Measurements from ENCODE around the gene SV2B.

SV2B gene

DNA sequence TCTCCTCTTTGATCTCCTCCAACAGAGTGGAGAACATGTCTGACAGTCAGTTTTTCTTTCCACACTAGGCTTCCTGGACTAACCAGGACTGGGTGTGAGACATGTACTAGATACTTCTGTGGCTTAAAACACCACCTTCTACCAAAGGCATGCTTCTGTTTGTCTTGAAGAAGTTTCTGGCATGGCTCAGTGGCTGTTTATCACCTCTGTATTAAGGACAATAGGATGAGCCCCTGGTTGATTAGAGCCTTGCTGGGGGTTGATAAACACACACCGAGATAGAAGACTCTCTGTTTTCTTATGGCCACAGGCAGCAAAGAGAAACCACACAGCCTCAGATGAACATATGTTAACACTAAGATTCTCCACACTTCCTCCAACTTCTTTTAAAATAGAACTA lies 40.5 kb downstream of the SV2B start:
- no peak for DNase-seq

DNA sequence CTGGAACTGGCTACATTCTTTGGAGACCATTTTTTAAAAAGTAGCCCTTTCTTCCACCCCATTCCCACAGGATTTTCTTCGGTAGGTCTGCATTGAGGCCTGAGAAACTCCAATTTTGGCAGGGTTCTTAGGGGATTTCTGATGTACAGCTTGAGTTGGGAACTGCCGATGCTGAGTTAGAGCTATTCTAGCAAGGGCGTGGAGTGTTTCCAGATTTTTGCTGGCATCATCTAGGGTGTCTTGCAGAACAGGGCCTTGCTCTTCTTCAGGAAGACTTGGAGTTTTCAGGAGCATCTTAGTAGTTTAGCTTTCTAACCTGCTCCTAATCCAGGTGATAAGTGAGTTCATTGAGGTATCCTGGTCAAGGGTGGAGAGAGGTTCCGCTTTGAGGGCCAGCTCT lies 41.0 kb downstream of the SV2B start:
- DNase-seq, result no peak

DNA sequence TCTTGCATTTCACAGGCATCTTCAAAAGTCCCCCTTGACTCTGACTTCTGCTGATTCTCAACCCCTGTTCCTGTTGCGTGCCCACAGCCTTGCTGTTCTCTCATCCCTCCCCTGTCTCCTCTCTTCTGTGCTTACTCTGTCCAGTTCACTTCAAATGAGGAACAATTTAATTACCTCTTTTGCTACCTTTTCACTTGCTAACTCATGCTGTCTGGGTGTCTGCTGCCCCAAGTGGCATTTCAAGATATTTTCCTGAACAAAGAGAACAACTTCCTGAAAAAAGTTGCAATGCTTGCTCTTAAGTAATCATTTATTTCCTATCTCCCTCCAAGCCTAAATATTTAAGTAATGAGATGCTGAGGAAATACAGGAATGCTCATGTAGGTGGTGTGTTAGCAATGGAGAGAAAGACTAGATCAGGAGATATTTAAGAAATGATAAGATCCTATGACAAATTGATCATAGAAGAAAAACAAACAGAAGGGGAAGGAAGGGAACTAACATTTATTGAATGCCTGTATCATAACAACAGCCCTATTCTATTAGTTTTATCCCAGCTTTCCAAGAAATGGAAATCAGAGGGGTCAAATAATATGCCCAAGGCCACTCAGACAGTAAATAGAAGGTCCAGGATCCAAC lies 42.2 kb downstream of the SV2B start:
- DNase-seq, result no peak

DNA sequence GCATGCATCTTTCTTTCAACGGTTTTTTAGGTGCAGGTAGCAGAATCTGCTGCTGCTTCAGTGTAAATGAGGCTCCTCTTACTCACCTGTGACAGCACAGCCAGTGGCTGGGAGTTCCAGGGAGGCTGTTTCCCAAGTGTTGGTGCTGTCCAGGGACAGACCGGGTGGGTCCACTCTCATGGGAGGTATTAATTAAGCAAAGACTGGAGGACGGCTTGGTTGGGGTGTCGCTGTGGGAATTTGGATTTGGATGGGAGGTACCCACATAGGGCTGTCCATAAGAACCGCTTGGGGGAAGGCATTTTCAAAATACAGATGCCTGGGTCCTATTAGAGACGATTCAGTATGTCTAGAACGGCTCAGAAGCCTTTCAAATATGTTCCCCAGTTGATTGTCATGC lies 42.9 kb downstream of the SV2B start:
- no peak for DNase-seq

DNA sequence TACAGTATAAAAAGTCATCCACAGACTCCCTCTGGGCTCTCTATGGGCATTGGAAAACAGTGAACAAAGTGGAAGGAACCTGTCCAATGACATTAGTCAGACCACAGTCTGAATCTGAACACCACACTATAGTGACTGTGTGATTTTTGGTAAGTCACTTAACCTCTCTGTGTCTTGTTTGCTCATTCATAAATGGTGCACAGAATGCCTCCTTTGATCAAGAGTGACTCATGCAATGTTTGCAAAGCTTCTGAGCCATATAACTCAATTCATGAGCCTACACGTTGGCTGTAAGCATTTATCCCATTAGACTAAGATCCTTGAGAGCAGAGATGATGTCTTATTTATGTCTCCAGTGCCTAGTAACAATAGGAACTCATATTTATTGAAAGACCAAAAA lies 46.7 kb downstream of the SV2B start:
- DNase-seq, result no peak

DNA sequence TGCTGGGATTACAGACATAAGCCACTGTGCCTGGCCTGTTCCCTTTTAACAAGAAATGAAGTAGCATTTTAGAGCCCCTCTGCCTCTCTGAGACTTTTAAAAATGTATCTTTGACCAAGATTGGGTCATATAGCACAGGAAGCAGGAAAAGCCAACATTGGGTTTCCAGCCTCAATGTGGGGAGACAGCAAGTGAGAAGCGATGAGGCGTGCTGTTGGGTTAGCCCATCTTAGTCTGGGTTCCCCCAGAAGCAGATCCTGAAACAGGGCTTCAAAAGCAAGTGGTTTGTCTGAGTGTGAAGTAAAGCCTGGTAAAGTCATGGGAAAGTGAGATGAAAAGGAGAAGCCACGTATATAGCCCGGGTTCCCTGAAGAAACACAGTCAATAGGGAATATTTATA lies 48.2 kb downstream of the SV2B start:
- DNase-seq, result no peak

DNA sequence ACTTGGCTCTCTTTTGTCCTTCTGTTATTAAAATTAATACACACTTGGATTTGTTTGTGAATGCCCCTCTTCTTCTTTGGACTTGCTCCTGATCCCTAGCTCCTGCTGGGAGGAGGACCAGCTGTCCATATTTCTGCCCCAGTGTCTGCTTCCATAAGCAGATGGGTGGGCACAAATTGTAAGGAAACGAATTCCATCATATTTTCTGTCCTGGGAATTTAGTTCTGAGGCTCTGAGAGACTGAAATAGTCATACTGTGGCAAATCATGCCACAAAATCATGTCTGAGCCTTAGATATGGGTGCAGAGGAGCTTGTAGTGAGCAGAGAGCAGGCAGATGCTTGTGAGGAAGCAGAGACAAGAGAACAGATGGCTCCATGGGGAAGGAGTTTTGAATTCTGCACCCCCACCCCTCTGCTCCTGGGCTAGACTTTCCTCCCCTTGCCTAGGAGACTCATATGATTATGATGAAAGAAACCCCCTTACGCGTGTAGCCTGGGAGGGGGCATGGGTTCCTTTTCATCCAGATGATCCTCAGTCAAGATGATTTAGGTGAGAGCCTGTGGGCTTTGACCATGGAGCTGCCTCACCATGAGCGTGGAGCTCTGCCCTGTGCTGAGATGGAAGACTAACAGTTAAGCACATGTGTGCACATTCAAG lies 50.6 kb downstream of the SV2B start:
- peak; percentile 23 for DNase-seq

DNA sequence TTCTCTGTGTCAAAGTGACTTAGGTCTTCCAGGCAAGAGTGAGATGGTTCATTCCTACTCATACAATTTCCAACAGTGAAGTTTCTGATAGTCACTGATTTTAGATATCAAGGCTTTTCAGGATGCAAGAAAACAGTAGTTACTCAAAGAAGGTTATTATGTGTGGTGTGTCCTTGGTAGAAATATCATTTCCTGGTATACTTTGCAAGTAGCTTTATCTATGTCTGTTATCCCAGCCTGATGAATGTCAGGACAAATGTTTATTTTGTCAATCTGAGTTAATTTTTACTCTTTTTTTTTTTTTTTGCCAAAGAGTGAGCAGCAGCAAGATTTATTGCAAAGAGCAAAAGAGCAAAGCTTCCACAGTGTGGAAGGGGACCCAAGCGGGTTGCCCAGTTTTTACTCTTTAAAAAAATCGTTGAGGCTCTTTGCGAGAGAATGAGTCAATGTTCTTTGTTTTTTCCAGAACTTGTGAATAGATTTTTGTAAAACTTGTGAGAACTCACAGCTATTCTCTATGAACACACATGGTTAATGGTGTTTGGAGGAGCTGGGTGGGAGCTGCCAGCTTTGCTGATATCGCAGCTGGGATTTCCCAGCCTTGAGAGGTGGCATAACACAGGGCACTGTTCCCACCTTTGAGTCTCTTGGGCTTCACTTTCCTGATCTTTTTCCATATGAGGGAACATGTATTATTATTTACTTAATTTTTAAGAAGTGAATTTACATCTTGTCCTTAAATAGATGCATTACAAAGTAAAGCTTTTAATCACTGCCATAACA lies 51.9 kb downstream of the SV2B start:
- DNase-seq, result no peak

DNA sequence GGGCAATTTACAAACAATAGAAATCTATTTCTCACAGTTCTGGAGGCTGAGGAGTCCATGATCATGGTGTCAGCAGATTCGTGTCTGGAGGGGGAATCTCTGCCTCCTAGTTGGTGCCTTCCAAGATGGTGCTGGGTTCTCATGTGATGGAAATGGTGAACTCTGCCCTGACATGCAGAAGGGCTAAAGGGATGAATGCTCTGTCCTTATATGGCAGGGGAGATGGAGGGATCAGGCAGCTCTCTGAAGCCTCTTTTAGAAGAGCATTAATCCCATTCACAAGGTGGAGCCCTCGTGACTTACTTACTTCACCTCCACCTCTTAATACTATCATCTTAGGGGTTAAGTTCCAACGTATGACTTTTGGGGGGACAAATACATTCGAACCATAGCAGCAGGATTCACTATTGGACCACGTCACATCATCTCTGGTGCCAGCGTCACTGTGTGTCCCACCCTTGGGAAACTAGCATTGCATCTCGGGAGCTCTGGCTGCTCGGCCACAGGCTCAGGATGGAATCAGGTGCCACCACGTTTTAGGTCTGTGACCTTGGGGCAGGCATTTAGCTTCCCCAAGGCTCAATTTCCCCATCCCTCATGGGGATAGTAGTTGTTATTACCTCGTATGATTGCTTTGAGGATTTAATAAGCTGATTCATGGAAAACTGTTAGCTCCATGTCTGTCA lies 53.0 kb downstream of the SV2B start:
- DNase-seq, result peak; percentile 32

DNA sequence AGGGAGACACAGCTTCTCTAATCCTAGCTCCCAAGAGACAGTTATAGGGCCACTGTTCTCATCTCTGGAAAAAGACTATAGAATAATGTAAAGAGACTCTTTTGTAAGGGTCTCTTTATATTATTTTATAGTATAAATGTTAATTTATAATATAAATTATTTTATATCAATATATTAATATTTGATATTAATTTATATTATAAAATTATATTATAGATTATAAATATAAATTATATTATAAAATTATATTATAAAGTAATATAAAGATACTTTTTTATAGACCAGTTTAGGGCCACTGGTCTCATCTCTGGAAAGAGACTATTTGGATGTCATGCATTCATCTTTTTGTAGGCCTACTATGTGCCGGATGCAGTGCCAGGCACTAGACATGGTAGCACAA lies 53.9 kb downstream of the SV2B start:
- no peak for DNase-seq

DNA sequence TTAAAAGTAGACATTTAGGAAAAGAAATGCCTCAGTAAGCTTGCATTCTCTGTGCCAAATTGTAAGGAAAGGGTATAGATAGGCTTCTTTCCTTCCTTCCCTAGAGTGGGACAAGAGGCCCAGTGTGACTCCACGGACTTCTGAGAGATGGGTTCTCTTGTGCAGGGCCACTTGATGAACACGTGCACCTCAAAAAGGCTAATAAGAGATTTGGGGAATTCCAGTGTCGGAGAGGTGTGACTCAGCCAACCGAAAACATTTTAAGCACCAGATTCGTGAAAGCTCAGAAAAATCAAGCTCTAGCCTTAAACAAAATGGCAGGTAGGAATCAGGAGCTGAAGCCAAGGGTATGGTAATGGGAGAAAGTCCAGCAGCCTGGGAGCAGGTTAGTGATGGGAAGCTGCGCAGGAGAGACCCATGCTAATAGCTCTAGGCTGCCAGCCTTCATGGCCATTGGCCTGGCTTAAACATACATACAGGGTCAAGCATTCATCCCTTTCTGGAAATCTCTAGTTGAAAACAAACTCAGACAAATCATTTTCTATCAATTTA lies 56.2 kb downstream of the SV2B start:
- no peak for DNase-seq

DNA sequence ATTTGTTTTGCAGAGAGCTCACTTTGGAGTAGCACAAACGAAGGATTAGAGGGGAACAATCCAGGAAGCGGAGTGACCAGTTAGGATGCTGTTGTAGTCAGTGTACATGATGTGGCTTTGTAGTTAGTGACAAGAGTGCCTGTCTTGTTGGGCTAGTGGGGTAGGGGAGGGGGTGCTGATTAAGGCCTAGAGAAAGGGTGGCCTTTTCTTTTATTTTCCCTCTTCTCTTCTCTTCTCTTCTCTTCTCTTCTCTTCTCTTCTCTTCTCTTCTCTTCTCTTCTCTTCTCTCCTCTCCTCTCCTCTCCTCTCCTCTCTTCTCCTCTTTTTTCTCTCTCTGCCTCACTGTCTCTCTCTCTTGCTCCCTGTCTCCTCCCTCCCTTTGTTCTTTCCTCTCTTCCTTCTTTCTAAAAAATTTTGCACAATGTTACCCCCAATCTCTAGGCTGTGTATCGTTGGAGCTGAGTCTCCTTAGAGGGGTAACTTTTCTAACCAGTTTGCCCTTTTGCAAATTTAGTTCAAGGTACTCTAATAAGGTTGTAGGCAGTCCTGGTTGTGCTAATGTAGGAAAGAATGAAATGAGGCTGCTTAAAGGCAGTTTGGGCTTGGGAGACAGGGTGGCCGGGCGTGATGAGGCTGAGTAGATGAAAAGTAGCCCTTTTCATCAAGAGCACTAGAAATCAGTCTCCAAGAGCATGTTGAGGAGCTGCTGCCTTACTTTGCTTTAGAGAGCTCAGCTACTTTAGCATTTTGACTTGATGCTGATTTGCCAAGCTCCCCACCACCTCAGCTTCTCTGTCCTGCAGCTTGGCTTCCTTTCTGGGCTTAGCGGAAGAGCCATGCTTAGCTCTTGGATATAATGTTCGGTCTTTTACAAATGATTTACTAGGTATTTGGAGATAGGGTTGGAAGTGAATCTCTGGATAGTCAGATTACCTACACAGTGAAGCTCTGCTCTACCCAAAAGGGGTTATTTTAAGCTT lies 58.6 kb downstream of the SV2B start:
- no peak for DNase-seq

DNA sequence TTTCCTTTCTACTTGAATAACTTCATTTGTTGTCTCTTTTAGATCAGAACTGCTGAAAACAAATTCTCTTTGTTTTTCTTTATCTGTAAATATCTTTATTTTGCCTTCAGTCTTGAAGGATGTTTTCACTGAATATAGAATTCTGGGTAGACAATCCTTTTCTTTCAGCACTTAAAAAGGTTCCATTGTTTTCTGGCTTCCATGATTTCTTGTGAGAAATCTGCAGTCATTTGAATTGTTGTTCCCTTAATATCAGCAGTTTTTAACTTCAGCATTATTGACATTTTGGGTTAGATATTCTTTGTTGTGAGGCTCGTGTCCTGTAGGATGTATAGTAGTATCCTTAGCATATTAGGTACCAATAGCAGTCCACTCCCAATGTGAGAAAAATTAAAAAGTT lies 65.8 kb downstream of the SV2B start:
- no peak for DNase-seq

DNA sequence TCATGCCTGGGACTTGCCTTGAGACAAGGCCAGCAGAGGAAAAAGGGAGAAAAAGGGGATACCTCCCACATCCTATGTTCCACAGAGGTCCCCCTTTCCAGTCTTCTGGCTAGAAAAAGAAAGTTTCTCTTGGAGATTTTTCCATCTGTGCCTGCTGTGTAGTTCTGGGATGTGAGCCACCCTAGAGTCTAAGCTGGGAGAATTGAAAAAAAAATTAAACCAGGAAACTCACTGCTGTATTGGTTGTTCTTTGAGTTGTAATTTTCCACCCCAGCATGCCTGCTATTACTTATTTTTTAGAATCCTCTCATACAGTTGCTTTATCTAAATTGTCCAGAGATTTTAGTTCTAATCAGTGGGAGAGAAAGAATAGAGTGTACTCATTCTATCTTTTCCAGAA lies 68.4 kb downstream of the SV2B start:
- DNase-seq, result no peak

DNA sequence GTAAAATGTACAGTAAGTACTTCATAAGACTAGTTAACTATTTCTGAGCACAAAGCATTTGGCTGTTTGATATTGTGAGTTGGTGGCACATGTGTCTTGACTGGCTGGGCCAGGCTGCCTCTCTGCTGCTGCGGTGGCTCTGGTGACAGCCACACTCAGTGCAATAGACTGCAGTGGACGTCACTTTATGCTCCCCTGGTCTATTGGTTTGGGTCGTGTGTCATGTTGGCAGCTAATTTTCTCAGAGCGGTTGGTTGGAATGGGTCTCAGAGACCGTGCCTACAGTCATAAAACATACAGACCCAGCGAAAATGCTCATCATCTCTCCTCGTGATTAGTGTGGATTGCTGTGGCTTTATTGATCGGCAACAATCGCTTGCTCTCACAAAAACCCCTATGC lies 71.3 kb downstream of the SV2B start:
- DNase-seq, result no peak

DNA sequence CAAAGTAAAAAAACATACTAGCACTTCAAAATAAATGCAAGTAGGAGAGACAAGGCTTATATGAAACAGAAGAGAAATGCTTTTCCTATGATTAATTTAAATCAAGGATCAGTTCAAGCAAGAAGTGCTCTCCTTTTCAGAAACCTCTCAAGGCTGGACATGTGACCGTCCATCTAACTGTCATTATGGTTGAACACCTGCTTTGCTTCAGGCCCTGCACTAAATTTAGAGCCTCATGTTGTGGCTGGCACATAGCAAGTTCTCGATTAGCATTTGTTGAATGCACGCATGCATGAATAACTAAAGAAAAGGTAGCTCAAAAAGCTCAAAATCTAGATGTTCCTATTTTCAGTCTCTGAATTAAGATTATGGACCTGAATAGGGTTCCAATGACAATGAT lies 82.0 kb downstream of the SV2B start:
- no peak for DNase-seq

DNA sequence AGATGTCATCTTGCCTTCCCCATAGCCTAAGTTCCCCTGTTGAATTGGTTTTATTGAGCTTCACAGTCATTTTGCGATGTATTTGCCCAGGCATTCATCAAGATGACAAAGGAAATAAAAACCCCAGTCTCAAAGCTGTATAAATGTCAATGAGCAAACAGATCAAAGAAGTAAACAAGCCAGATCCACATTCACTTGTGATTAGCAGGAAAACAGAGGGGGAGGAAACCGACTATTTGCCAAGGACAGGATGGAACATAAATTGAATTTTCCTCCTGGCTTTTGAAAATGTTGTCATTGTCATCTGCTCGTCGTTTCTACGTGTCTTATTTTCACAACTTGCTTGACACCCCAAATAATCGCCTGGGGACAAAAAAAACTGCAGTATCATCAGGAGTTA lies 83.5 kb downstream of the SV2B start:
- DNase-seq, result no peak

DNA sequence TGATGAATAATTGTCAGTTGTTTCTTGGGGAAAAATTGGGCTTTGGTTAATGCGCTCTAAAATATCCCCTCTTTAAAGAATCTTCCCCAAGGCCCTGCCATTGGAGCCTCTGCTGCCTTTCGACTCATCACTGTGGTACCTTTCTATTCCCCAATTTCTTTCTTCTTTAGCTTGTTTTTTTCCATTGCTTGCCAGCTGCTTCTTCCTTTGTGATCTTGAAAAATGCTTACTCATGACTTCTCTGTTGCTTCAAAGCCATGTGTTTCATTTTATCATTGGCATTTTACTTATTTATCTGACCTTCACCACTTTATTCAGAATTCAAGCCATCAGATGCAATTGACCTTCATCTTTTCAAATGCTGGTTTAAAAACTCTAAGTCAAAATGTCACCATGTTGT lies 84.4 kb downstream of the SV2B start:
- DNase-seq, result no peak

DNA sequence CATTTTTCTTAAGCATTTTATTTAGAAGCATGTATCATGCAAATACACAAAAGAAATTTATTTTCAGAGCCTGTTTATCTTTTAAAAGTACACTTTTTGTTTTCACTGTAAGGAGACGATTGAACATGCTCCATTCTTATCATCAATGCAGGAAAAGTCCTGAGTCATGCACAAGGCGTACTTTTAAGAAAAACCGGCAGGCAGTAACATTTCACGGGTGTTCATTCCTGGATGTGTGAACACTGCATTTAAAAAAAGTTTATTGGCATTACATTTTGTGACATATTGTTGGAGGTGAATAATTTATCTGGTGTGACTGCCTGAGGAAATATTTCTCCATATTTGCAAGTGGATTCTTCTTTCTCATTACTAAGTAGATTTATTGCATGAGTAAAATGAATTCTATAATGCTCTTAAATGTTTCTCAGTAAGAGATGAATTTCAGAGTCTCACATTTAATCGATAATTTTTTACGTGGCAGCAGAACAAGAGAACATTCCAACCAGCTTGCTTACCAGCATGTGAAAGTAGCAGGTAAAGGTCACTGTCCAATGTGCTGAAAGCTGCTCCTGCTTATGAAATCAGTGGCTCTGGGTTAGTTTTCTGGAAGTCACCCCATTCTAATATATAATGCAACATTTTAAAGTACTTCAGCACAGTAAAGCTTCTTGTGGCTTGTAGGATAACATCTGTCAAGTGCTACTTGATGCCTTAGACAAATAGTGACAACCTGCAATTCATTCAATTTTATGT lies 87.0 kb downstream of the SV2B start:
- DNase-seq, result no peak

DNA sequence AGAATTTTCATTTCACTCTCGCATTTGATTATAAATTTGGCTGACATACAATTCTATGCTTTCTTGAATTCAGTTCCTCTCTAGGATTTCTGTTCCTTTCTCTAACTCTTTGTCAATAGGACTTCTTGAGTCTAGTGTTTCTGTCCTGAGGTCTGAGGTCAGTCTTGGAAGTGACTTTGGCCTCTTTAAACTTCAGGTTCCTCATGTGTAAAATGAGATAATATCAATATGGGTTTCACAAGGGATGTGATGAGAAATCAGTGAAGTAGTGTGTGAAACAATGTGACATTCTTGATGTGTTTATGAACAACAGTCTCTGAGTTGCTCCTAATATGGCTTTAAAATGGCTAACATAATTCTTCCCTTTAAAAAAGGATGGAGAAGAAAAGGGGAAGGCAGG lies 92.2 kb downstream of the SV2B start:
- no peak for DNase-seq

DNA sequence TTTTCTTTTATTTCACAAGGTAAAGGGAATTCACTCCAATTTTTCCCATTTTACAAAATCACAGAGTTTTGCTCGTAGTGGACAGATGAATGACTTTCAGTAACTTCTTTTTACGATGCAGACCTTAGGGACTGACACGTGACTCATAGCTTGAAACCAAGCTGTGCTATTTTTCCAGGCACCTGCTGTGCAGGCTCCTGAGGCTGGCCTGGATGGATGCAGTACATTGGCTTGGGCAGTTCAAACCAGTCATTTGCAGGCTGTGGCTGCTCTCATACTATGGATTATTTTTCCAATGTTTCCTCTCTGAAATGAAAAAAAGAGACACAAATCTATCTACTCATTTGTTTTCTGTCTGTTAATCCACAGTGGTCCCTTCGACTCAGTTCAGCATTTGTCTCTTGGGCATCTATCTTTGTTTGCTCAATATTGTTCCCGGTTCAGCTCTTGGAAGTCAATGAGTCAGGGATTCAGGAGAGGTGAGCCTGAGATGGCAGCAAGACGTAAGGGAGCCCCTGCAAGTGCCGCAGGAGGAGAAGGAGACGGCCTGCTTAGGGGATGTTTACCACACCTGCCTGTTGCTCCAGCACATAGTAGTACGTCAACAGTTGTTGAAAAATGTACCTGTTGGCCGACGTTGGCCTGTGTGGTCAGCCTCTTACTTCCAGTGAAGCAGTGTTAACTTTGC lies 92.8 kb downstream of the SV2B start:
- DNase-seq, result peak; percentile 33

Data from retina (tissue), 1 donor.